ENCODE results near the gene RELL1.
A peak's percentile ranks its signal among the peaks of the same experiment; 100 is the strongest.

Gene RELL1

GRCh38 chr4:37591349-37591748 lies 94.8 kb downstream of the RELL1 start:
- DNase-seq, result no peak

DNA sequence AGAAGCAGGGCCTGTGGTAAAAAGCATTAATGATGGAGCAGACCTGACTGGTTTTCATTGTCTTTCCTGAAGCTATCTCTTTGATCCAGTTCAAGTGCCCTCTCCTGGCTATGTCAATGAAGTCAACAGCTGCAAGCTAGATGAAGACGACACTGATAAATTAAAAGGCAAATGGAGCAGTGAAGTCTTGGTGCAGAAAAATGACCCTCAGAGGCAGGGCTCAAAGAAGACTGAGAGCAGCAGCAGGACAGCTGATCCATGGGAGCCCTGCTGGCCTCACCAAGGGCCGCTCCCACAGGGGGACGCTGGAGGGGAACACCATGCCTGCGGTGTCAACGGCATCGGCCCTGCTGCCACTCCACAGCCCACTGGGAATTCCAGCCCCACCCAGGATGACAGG lies 96.2 kb downstream of the RELL1 start:
- DNase-seq, result no peak

GRCh38 chr4:37588150-37588549 lies 98.0 kb downstream of the RELL1 start:
- no peak for DNase-seq

DNA sequence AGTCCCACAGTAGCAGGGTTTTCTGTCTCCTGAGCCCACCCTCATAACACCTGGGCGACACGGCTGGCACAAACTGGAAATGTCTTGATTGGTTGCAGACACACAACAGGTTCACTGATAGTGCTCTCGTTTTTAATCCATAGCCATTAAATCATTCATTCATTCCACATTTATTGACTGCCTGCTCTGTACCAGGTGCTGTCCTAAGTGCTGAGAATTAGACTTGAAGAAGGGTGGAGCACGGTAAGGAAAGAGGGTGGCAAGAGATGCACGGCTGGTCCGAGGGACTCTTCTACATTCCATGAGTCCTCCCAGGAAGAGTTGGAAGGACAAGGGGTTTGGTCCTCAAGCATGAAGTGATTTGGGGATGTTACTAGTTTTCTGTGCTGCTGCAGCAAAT lies 100.0 kb downstream of the RELL1 start:
- DNase-seq, result no peak

DNA sequence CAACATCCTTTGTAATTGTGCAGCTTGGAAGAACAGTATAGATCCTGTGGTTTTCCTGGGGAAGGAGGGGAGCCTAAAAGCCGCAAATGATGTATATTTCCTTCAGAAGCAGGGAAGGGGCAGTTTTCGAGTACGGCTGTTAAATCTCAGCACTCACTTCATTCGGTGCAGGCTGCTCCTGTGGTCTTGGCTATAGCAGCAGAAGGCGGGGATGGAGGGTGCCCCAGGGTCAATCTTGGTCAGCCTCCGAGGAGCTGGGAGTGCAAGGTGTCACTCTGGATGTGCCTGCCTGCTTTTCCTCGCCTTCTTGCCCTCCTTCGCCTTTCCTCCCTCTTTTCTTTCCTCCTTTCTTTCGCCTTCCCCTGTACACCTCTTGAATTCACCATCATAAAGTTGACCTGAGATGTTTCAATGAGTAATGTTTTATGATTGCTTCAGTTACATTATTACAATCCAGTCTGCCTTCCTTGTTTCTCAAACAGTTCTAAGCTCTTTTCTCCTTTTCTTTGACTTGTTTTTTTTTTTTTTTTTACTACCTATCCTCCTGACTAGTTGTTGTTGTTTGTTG lies 101.6 kb downstream of the RELL1 start:
- no peak for DNase-seq

DNA sequence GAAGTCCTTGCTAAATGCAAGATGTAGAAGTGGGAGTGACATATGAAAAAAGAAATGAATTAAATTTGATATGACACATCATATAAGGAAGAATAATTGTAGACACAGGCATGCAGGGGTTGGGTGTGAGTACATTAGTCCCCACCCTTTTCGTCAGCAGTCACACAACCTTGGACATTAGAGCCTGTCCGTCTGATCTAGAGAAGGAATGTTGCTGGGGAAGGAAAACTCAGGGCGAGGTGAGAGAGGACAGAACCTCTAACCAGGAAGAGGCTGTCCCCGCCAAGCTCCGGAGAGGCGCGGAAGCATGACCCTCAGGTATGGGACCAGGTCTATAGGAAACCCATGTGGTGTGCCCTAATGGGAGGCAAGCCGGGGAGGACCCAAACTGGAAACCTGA lies 102.1 kb downstream of the RELL1 start:
- no peak for DNase-seq

DNA sequence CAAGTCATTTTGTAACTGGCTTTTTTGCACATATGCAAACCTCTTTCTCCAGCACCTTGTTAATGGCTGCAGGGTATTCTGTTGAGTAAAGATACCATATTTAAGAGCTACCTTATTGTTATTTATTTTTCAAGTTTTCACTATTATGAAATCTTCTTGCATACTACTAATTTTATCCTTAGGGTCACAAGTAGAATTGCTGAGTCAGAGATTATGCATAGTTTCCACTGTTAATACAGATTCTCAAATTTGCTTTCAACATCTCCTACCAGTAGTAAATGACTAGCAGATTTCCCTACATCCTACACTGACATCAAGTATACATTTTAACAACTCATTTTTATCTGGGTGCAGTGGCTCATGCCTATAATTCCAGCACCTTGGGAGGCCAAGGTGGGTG lies 112.6 kb downstream of the RELL1 start:
- DNase-seq, result no peak

- DNase-seq, result no peak
These were observed 117.7 kb downstream of the RELL1 start for GRCh38 chr4:37568489-37568888.

DNA sequence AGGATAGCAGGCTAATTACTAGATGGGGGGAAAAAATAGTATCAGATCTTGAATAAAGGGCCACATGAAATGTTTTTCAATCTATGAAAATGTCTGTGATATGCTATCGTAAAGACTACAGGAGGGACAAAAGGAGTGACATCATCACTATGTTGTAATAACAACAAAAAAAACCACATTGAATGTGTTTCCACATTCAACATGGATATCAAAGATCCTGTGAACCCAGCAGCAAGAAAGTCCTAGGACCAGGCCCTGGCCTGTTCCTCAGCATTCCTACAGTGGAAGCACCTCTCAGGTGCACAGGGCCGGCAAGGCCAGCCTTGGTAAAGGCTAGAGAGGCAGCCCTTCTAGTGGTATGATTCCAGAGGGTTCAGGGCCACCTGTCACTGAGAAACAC lies 118.3 kb downstream of the RELL1 start:
- peak; percentile 32 for DNase-seq

GRCh38 chr4:37562592-37562991 lies 123.6 kb downstream of the RELL1 start:
- DNase-seq, result no peak

DNA sequence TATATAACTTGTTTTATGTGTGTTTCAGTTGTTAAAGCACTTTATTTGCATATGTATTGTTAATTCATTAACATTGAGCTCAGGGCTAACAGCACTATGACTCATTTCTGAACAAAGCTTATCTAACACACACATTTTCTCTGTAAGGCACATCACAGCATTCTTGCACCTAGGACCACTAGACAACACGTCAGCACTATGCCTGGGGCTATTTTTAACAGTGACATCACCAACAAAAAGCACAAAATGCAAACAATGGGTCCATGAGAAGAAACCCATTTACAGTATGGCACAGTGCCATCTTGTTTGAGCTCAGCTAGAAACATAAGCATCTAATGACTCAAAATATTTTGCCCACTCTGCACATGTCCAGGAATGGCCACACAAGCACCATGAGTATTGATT lies 124.4 kb downstream of the RELL1 start:
- DNase-seq, result no peak

DNA sequence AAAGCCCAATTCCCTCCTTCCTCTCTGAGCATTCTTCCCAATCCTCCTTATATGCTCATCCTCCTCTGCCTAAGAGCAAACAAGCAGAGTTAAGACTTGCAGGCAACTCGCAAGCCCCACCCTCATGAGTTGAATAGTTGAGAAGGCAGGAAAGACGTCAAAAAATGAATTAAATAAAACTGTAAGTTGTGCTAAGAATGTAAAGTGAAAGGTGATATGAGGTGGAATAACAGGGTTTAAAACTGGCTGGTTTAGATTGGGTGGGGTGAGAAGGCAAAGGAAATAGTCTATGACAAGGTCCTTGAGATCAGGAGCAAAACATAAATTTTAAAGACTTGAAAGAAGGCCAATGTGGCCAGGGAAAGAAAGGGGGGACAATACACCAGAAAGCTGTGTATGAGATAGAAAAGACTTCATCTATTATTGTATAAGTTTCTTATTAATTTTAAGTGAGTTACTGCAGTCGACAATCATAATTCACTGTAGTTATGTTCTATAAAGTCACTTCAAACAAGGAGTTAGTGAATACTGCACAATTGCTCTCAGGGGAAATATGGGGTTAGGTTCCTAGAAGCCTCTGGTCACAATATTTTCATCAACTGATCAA lies 124.9 kb downstream of the RELL1 start:
- no peak for DNase-seq
